ENCODE results near the gene AURKAIP1. TPM values are rescaled to one million over a fixed set of nuclear protein-coding genes. Genes with fewer than 3 reads are reported as not detected.

Gene AURKAIP1
- total and polyA plus RNA-seq, 2 of the 13 experiments (the other 11 are each of a cell fraction or from before 2014, with no cell fraction given): 69.5 to 175 TPM

GRCh38 chr1:1399187-1399871 is 24.3 kb upstream of the AURKAIP1 start, which contains the start of gene CCNL2 (continued):
- TF ChIP-seq HMG20B (CRISPR knock-in tag; conservative IDR thresholded peaks at IDR 0.05) (no peak), PCBP2 (optimal IDR thresholded peaks at IDR 0.05; ENCODE audit: low read depth, low read length, poor library complexity, severe bottlenecking) (no peak), EHMT2 (IDR thresholded peaks at IDR 0.05; ENCODE audit: borderline replicate concordance, low read depth, low read length) (no peak), MIER2 (CRISPR knock-in tag; IDR thresholded peaks at IDR 0.05) (no peak), SSRP1 (CRISPR knock-in tag; IDR thresholded peaks at IDR 0.05) (no peak), KDM1A (CRISPR knock-in tag; IDR thresholded peaks at IDR 0.05) (no peak), MAF1 (CRISPR knock-in tag; IDR thresholded peaks at IDR 0.05; ENCODE audit: borderline replicate concordance) (no peak), CEBPZ (IDR thresholded peaks at IDR 0.05; ENCODE audit: low read length) (no peak), PRDM10 (CRISPR knock-in tag; IDR thresholded peaks at IDR 0.05; ENCODE audit: low read depth) (0 out of 2 replicates have a peak, but pooled peaks have one; percentile 23), ZNF609 (CRISPR knock-in tag; IDR thresholded peaks at IDR 0.05; ENCODE audit: borderline replicate concordance) (0 out of 2 replicates have a peak, but pooled peaks have one; percentile 48), ESRRA (CRISPR knock-in tag; IDR thresholded peaks at IDR 0.05; ENCODE audit: low read depth) (peak; percentile 74), E2F5 (CRISPR knock-in tag; conservative IDR thresholded peaks at IDR 0.05) (peak; percentile 31; the same call in 1 of the 2 replicates), MZF1 (CRISPR knock-in tag; IDR thresholded peaks at IDR 0.05; ENCODE audit: borderline replicate concordance) (no peak), ZNF335 (CRISPR knock-in tag; IDR thresholded peaks at IDR 0.05) (no peak)
